ENCODE results near the gene MAMDC4. TPM values are rescaled to one million over a fixed set of nuclear protein-coding genes. Genes with fewer than 3 reads are reported as not detected.

MAMDC4 gene
- total RNA-seq, 1 experiment from 2014 or later, result 6.3 TPM

- BruUV-seq (replicated peaks), result no TSS peak
- no peaks in the 10 kb centered on the region for H3K27me3 ChIP-seq (ENCODE audit: control insufficient read depth, insufficient read depth, low read length)
- POLR2A ChIA-PET, result no interaction called here
- TF ChIP-seq POLR2AphosphoS5 (IDR thresholded peaks at IDR 0.05; ENCODE audit: low read depth, low read length) (no peak), TCF7L2 (IDR thresholded peaks at IDR 0.05; ENCODE audit: low read depth, low read length) (no peak), SIN3A (IDR thresholded peaks at IDR 0.05; ENCODE audit: borderline replicate concordance, insufficient read depth, low read depth, low read length) (no peak), REST (IDR thresholded peaks at IDR 0.05; ENCODE audit: insufficient read depth in 1 of 2, low read depth in 2 of 2, low read length in 1 of 2) (no peak), CTCF (IDR thresholded peaks at IDR 0.05) (no peak)
- DNase-seq (ENCODE audit: low read depth, low spot score), result no peak
- no peak for ATAC-seq
- no peak overlapping the region for H3K4me3 ChIP-seq (ENCODE audit: low read depth in 2 of 2, low read length in 2 of 2)
- intact Hi-C loops (cut with micrococcal nuclease; ENCODE audit: unreplicated experiment) (no loop called here), in situ Hi-C loops (cut with HindIII; ENCODE audit: low pct_unique_long_range_greater_than_20kb, low sequenced_read_pairs) (no loop called here)
- peak overlapping the region; percentile 23; the same call in 1 of the 2 replicates for H3K27ac ChIP-seq (ENCODE audit: low read length)
- no peaks in the 10 kb centered on the region for H3K9me3 ChIP-seq (ENCODE audit: control insufficient read depth, insufficient read depth, low read depth, low read length)
- H3K36me3 ChIP-seq (ENCODE audit: control insufficient read depth, insufficient read depth, low read length), result 0 out of 2 replicates have a peak, but pooled peaks cover 2% of the 10 kb centered on the region
- CTCF ChIA-PET, result no interaction called here
- peaks cover 25% of the 10 kb centered on the region for H3K4me1 ChIP-seq (ENCODE audit: control insufficient read depth, insufficient read depth, low read length)
Observed at GRCh38 chr9:136896027-136896426, 43.9 kb downstream of the MAMDC4 start.

- BruUV-seq (replicated peaks), result no TSS peak
- CTCF ChIA-PET, result interaction anchor here (1.3 kb wide), 1 partner anchor 16 kb away, joined by 3 read pairs; no protein-coding TSS in a partner anchor
Observed at GRCh38 chr9:136898483-136899100, 46.4 kb downstream of the MAMDC4 start.

More at GRCh38 chr9:136898483-136899100, 46.4 kb downstream of the MAMDC4 start:
- POLR2A ChIA-PET, result no interaction called here
- Histone ChIP-seq H3K27me3 (ENCODE audit: control insufficient read depth, insufficient read depth, low read length) (no peaks in the 10 kb centered on the region), H3K36me3 (ENCODE audit: control insufficient read depth, insufficient read depth, low read length) (peaks cover 4% of the 10 kb centered on the region; the same call in 1 of the 2 replicates), H3K9me3 (ENCODE audit: control insufficient read depth, insufficient read depth, low read depth, low read length) (no peaks in the 10 kb centered on the region), H3K27ac (ENCODE audit: low read length) (peak overlapping the region; percentile 97), H3K4me1 (ENCODE audit: control insufficient read depth, insufficient read depth, low read length) (peaks cover 49% of the 10 kb centered on the region), H3K4me3 (ENCODE audit: low read depth in 2 of 2, low read length in 2 of 2) (no peak overlapping the region)
- TF ChIP-seq TCF7L2 (IDR thresholded peaks at IDR 0.05; ENCODE audit: low read depth, low read length), result no peak
- TF ChIP-seq REST (IDR thresholded peaks at IDR 0.05; ENCODE audit: insufficient read depth in 1 of 2, low read depth in 2 of 2, low read length in 1 of 2), result no peak
- TF ChIP-seq POLR2AphosphoS5 (IDR thresholded peaks at IDR 0.05; ENCODE audit: low read depth, low read length), result no peak
- no peak for TF ChIP-seq SIN3A (IDR thresholded peaks at IDR 0.05; ENCODE audit: borderline replicate concordance, insufficient read depth, low read depth, low read length)
- no peak for TF ChIP-seq CTCF (IDR thresholded peaks at IDR 0.05)
- in situ Hi-C loops (cut with HindIII; ENCODE audit: low pct_unique_long_range_greater_than_20kb, low sequenced_read_pairs) (no loop called here), intact Hi-C loops (cut with micrococcal nuclease; ENCODE audit: unreplicated experiment) (no loop called here)
- DNase-seq (ENCODE audit: low read depth, low spot score), result no peak
- ATAC-seq, result no peak
